SH-SY5Y (cell line): Measurements from ENCODE around the gene RTN4RL1.

Experiments used
- GATA2 ChIP-seq: IDR thresholded peaks from 2 replicates; pipeline ENCODE4 v1.6.1; 2011; ENCODE audit warnings: mild to moderate bottlenecking, low read depth, low read length
- GATA3 ChIP-seq: IDR thresholded peaks from 2 replicates; pipeline ENCODE4 v1.6.1; 2011; ENCODE audit warnings: low read depth, mild to moderate bottlenecking, low read length, moderate library complexity

DNA sequence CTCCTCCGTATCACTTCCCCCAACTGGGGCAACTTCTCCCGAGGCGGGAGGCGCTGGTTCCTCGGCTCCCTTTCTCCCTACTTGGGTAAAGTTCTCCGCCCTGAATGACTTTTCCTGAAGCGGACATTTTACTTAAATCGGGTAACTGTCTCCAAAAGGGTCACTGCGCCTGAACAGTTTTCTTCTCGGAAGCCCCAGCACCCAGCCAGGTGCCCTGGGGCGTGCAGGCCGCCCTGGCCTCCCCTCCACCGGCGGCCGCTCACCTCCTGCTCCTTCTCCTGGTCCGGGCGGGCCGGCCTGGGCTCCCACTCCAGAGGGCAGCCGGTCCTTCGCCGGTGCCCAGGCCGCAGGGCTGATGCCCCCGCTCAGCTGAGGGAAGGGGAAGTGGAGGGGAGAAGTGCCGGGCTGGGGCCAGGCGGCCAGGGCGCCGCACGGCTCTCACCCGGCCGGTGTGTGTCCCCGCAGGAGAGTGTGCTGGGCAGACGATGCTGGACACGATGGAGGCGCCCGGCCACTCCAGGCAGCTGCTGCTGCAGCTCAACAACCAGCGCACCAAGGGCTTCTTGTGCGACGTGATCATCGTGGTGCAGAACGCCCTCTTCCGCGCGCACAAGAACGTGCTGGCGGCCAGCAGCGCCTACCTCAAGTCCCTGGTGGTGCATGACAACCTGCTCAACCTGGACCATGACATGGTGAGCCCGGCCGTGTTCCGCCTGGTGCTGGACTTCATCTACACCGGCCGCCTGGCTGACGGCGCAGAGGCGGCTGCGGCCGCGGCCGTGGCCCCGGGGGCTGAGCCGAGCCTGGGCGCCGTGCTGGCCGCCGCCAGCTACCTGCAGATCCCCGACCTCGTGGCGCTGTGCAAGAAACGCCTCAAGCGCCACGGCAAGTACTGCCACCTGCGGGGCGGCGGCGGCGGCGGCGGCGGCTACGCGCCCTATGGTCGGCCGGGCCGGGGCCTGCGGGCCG lies 31.4 kb upstream of the RTN4RL1 start:
- TF ChIP-seq GATA2 (no peak), GATA3 (no peak)
